Measurements from ENCODE around the gene STRIP2.
"Not testable (repeated sequence)": the region's sequence is repeated elsewhere in the genome, so short reads cannot be mapped to it uniquely, and the experiment has no call there.

STRIP2 gene, protein sequence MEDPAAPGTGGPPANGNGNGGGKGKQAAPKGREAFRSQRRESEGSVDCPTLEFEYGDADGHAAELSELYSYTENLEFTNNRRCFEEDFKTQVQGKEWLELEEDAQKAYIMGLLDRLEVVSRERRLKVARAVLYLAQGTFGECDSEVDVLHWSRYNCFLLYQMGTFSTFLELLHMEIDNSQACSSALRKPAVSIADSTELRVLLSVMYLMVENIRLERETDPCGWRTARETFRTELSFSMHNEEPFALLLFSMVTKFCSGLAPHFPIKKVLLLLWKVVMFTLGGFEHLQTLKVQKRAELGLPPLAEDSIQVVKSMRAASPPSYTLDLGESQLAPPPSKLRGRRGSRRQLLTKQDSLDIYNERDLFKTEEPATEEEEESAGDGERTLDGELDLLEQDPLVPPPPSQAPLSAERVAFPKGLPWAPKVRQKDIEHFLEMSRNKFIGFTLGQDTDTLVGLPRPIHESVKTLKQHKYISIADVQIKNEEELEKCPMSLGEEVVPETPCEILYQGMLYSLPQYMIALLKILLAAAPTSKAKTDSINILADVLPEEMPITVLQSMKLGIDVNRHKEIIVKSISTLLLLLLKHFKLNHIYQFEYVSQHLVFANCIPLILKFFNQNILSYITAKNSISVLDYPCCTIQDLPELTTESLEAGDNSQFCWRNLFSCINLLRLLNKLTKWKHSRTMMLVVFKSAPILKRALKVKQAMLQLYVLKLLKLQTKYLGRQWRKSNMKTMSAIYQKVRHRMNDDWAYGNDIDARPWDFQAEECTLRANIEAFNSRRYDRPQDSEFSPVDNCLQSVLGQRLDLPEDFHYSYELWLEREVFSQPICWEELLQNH

DNA sequence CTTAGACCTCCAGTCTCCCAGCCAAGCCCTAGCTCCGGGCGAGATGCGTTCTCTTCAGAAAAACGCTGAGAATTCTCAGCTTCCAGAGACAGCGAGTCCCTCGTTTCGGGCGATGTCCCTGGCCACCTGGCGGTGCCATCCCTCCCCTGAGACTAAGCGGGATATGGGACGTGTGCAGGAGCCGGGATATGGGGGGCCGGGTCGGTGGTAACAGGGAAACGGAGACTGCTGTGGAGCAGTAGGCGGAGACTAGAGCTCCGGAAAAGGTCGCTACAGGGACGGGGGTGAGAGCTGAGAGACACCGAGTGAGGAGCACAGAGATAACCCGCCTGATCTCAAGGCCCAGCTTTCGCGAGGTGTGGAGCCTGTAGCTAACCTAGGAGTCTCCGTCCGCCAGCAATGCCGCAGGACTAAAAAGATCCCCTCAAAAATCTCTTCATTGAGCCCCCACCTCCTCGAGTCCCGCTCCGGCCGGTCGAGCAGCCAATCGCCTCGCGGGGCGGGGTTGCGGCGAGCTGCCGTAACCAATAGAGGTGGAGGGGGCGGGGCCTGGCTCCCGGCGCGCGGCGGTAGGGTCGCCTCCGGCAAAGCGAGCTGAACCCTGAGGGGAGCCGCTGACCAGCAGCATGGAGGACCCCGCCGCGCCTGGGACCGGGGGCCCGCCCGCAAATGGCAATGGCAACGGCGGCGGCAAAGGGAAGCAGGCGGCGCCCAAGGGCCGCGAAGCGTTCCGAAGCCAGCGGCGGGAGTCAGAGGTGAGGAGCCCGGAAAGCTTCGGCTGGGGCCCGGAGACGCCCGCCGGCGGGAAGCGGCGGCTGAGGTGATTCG is at the start of gene STRIP2:
Gene STRIP2, plus strand, starts transcription at position 586 of the 828 bp plus-strand sequence. Its CDS starts 41 bp downstream, at position 627.
- peak; percentile 89 for DNase-seq (ENCODE audit: low spot score)

DNA sequence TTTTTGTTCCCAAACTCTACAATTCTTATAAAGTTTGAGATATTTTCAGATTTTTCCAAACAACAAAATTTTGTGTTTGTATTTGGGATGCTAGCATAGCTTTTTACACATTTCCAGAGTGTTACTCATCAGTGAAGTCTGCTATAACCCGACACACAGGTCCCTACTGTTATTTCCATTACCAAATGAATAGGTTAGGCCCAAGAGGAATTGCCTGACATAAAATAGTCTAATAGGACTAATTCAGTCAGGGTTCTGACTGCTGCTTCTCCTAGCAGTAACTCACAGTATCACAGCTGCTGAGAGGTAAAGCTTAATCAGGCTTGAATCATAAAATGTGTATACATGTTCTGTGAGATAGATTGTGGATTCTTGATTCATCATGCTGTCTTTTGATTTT is 49.1 kb upstream of the STRIP2 start:
- no peak for DNase-seq (ENCODE audit: low spot score)

DNA sequence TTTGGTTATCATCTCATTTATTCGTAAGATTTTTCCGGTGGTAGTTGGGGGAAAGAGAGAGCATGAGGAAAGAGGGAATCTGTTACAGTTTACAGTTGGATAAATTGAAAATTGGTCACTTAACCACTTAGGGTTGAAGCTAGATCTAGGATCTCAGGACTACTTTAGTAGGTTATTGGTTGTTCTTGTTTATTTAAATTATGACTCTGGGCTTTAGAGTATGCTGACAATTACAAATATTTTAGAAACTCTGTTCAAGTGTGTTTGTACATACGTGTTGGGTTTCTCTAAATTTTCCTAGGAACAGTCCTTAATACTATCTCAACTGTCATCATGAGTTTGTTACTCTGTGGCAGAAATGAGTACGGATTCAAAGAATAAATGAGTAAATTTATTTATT is 48.6 kb upstream of the STRIP2 start:
- no peak for DNase-seq (ENCODE audit: low spot score)

DNA sequence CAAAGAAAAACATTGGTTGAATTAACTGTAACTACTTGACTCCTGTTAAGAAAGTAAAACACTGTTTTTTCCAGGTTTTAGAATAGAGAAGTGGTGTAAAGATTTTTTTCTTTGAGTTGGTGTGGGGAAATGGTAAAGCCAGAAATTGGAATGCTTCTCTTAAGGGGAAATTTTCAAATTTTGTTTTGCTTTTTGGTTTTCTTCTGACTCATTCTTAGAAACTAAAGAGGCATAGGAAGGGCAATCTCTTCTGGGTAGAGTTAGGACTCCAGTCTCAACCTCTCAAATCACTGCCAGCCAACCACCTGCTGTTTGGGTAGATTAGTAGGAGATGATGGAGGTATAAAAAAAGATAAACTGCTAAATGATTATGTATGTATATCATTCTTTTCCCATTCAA is 47.7 kb upstream of the STRIP2 start:
- DNase-seq (ENCODE audit: low spot score): no peak

GRCh38 chr7:129387537-129387936 is 46.7 kb upstream of the STRIP2 start:
- no peak for DNase-seq (ENCODE audit: low spot score)

- DNase-seq (ENCODE audit: low spot score): no peak
Measured at GRCh38 chr7:129388333-129389098, 45.7 kb upstream of the STRIP2 start.

DNA sequence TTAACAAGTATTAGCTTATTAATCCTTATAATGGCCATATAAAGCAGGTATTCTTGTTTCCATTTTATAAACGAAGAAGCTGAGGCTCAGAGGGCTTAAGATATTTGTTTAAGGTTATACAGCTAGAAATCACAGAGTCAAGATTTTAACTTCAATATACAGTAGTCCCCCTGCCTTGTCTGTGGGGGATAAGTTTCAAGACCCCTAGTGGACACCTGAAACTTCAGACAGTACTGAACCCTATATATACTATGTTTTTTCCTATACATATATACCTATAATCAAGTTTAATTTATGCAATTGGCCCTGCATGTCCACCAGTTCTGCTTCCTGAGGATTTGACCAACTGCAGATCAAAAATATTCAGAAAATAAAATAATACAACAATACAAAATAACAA is 44.4 kb upstream of the STRIP2 start:
- DNase-seq (ENCODE audit: low spot score): no peak

- DNase-seq (ENCODE audit: low spot score): no peak
Measured at GRCh38 chr7:129390314-129390713, 43.9 kb upstream of the STRIP2 start.

DNA sequence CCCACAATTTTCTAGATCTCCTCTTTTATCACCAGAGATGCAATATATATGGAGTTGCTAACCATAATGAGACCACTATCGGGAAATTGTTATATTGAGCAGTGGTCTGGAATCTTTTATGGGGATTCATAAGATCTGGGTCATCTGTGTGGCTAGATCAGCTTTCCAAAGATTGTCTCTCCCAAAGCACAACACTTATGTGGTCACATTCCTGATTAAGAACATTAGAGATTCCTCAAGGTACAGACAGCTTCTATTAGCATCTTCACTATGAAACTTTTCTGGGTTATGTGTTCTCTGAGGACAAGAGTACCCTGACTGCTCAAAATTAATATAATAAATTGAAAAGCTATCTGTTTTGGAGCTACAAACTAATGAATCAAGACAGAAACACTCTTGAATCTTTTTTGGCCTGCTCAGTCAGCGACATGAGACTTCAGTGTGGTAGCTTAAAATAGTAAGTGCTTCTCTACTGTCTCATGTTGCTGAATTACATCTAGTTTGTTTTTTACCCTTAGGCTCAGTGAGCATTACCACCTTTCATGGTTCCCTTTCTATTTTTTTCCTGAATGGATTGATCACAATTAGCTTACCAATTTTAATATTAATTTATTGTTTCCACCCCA is 42.6 kb upstream of the STRIP2 start:
- DNase-seq (ENCODE audit: low spot score): no peak

DNA sequence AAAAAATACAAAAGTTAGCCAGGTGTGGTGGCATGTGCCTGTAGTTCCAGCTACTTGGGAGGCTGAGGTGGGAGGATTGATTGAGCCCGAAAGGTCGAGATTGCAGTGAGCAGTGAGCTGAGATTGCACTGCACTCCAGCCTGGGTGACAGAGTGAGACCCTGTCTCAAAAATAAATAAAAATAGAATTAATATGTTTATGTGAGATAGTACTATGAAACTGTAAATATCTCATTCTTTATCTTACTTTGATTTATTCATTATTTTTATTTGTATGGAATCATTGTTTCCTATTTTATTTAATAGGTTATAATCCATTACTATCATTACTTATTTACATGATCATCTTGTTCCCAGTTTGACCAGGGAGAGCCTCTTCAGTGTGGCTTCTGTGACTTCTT is 41.0 kb upstream of the STRIP2 start:
- no peak for DNase-seq (ENCODE audit: low spot score)

- no peak for DNase-seq (ENCODE audit: low spot score)
Measured at GRCh38 chr7:129394101-129394500, 40.1 kb upstream of the STRIP2 start.

- no peak for DNase-seq (ENCODE audit: low spot score)
Measured at GRCh38 chr7:129394982-129395914, 39.0 kb upstream of the STRIP2 start.

DNA sequence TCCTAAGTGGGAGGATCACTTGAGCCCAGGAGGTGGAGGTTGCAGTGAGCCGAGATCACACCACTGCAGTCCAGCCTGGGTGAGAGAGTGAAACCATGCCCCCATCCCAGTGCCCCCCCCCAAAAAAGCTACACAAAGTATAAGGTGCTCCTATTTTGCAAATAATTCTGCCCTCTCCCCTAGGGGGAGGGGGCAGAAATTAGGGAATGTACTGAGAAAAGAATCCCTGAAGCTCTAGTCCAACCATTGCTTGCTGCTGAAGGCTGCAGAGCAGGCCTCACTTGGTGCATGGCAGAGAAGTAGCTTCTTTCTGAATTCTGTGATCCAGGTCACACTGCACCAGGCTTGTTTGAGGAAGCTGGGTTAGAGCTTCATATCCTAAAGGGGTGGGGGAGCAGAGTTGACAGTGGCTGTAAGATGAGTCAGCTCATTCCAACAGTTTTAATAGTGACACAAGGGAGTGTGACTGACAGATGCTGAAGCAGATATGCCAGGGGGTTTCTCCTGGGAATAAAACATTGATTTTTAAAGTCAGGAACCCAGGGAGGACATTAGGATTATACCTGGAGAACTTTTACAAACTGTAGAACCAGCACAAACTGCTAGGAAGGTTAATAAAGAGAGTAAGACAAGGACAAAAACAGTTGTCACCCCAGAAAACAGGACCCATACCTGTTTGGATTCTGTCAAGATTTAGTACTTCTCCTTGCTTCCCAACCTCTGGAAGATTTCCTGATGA is 32.8 kb upstream of the STRIP2 start:
- DNase-seq (ENCODE audit: low spot score): peak; percentile 8

DNA sequence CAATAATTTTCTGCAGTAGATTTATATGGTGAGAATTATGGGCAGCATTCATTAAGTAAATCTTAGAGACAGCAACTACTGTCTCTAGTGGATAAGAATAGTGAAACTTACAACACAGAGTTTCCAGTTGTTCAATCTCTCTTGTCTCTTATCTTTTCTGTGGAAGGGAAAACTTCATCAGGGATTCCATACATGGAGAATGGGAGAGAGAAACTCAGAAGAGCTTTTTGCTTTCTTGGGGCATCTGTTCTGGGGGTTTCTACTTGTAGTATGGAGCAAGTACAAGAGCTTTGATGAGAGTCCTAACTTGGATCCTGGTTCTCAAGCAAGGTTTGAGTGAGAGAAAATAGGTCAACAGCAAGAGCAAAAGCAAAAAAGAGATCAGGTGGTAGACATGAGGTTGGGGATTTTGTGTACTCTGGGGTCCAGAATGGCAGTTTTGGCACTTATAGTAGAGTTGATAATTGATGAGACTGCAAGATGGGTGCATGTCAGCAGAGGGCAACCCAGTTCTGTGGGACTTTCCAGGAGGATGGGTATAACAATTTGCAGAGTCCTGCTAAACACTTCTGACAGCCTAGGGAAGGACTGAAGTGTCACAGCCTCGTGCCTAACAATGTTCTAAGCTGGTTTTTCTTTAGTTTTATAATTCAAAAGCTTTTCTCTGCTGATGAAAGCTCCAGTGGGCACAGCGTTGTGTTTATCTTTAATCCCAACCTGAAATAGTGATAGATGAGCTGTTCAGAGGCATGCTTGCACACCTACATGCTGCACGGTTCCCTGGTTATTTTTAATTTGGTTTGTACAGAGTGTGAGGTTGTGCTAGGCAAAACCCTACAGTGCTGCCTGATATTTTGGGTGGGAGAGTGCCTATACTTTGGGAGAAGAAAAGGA is 32.0 kb upstream of the STRIP2 start:
- DNase-seq (ENCODE audit: low spot score): no peak

DNA sequence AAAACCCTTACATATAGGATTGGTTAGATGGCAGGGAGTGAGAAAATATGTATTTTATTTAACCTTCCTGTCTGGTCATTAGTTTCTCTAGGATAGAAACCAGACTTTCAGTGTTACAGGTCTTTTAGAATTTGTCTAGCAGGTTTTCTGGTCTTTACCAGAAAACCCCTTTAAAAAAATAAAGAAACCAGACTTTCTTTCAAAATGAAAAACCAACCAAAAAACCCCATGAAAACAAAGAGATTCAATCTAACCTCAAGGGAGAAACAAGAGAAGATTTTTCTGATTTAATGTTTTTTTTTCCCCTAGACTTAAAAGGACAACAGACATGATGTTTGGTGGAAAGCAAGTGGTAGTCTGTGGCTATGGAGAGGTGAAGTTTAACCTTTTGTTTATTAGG is 28.7 kb upstream of the STRIP2 start:
- no peak for DNase-seq (ENCODE audit: low spot score)

- not testable (repeated sequence) for DNase-seq (ENCODE audit: low spot score)
Measured at GRCh38 chr7:129410238-129410637, 24.0 kb upstream of the STRIP2 start.

DNA sequence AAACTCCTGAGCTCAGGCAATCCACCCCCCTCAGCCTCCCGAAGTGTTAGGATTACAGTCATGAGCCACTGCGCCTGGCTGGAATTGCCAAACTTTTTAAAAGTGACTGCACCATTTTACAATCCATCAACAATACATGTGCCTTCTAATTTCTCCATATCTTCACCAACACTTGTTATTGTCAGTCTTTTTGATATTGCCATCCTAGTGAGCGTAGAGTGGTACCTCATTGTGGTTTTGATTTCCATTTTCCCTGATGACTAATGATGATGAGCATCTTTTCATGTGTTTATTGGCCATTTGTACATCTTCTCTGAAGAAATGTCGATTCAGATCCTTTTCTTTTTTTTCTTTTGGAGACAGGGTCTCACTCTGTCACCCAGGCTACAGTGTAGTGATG is 21.7 kb upstream of the STRIP2 start:
- DNase-seq (ENCODE audit: low spot score): no peak

GRCh38 chr7:129417073-129417472 is 17.2 kb upstream of the STRIP2 start:
- DNase-seq (ENCODE audit: low spot score): no peak

Data from HuH-7.5 (cell line).